GM10266 (cell line): Measurements from ENCODE around the gene CAPN10.

Source experiments
- DNase-seq: peaks from one replicate; pipeline ENCODE4 v3.0.0; 2012; ENCODE audit errors: extremely low spot score
- TF ChIP-seq, protein P1 (sequence below): IDR thresholded peaks from 2 replicates; pipeline ENCODE4 v1.5.1; 2012; ENCODE audit warnings: mild to moderate bottlenecking, low read depth; ENCODE audit not compliant: control insufficient read depth, insufficient read depth; ENCODE audit errors: missing control alignments

Gene CAPN10

GRCh38 chr2:240564561-240565332, 21.8 kb upstream of the CAPN10 start:
- TF ChIP-seq, protein P1, sequence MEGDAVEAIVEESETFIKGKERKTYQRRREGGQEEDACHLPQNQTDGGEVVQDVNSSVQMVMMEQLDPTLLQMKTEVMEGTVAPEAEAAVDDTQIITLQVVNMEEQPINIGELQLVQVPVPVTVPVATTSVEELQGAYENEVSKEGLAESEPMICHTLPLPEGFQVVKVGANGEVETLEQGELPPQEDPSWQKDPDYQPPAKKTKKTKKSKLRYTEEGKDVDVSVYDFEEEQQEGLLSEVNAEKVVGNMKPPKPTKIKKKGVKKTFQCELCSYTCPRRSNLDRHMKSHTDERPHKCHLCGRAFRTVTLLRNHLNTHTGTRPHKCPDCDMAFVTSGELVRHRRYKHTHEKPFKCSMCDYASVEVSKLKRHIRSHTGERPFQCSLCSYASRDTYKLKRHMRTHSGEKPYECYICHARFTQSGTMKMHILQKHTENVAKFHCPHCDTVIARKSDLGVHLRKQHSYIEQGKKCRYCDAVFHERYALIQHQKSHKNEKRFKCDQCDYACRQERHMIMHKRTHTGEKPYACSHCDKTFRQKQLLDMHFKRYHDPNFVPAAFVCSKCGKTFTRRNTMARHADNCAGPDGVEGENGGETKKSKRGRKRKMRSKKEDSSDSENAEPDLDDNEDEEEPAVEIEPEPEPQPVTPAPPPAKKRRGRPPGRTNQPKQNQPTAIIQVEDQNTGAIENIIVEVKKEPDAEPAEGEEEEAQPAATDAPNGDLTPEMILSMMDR = peak; percentile 22
- no peak for DNase-seq

- peak; percentile 76 for DNase-seq
- TF ChIP-seq, protein P1 = no peak
Observed at GRCh38 chr2:240565333-240566202, 21.0 kb upstream of the CAPN10 start.

- TF ChIP-seq, protein P1 = peak; percentile 81
- peak; percentile 94 for DNase-seq
Observed at GRCh38 chr2:240566203-240567136, 20.1 kb upstream of the CAPN10 start.

DNA sequence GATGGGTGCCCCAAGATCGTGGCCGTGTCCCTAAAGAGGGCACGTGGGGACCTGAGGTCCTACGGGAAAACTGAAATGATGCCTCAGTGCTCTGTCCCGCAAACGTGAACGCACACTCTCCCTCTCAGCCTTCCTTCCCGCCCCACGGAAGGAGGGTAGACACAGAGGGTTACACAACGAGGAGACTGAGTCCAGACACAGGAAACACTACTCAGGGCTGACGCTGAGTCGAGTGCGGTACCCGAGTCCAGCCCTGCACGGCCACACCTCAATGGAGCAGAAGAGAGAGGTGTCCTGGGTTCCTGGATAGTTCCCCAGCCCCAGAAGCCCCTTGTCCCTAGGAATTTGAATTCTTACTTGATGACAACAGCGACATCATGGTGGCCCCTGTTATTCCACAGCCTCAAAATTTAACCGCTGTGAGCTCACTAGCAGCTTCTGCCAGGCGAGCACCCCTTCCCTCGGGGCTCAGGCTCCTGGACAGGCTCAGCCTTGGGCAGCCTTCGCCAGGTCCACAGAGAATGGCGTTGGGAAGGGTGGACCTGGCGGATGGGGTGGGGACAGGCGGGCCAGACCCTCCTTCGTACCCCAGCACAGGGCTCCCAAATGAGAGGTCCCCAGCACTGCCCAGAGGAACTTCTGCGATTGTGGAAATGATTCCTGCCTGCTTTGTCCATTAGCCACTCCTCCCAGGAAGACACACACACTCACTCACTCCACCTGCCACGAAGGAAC, 19.2 kb upstream of the CAPN10 start:
- DNase-seq = no peak
- TF ChIP-seq, protein P1 = no peak

DNA sequence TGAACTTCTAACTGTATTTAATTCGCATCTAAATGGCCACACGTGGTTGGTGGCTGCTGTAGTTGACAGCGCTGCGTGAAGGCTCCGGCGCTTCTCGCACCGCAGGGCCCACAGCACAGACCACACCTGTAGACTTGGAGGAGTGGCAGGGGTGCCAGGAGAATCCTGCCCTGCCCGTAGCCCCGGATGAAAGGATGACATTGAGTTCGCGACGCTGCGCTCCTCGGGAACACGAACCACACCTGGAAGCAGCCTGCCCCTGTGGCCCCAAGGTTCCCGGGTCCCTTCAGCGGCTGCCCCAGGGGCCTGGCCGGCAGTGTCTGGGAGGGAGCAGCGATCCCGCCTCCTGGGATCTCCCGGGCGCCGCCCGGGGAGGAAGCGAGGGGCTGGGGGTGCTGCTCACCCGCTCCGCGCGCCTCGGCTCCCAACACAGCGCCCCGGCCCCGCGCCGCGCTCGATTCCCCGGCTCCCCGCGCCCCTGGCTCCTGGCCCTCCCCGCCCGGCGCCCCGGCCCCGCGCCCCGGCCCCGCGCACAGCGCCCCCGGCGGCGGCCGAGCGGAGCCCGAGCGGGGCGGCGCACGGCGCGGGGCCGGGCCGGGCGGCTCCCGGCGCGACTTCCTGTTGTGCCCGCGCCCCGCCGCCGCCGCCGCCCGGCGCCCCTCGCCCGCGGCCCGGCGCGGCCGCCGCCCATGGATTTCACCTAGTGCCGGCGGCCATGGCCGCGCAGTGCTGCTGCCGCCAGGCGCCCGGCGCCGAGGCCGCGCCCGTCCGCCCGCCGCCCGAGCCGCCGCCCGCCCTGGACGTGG, 18.5 kb upstream of the CAPN10 start, which contains the start of gene RNPEPL1:
Gene RNPEPL1 (plus strand): TSS at position 613 of the 806 bp plus-strand sequence. CDS start 103 bp downstream, at position 716.
- DNase-seq = peak; percentile 82
- TF ChIP-seq, protein P1 = peak; percentile 28
